Ovary (tissue), 9 donors: ENCODE measurements around the gene PRSS8. TPM values are rescaled to one million over a fixed set of nuclear protein-coding genes. Genes with fewer than 3 reads are reported as not detected.

Source experiments
- DNase-seq, 5 donors: peaks; one replicate each; pipeline ENCODE4 v3.0.0-alpha.2; 2019 to 2020
- H3K27ac ChIP-seq, 2 donors: fragments of 200-600 bp; one replicate each; pipeline versions ENCODE4 v1.5.1 to v1.8.0; 2019 to 2022
- H3K27me3 ChIP-seq: fragments of 200-600 bp; one replicate; pipeline ENCODE4 v1.8.0; 2022
- H3K36me3 ChIP-seq: fragments of 200-600 bp; sonication (generic); one replicate; pipeline ENCODE4 v1.5.1; 2019
- H3K4me1 ChIP-seq: one replicate; pipeline ENCODE4 v1.8.1; 2013; ENCODE audit warnings: mild to moderate bottlenecking, moderate library complexity; ENCODE audit not compliant: insufficient read depth
- H3K4me3 ChIP-seq: fragments of 200-600 bp; sonication (generic); one replicate; pipeline ENCODE4 v1.5.1; 2017
- H3K9me3 ChIP-seq, 2 donors: fragments of 200-600 bp in 1 of 2; sonication (generic) in 1 of 2; one replicate each; pipeline versions ENCODE4 v1.5.1 to v1.8.1; 2013 to 2019; ENCODE audit warnings: mild to moderate bottlenecking in 1 of 2, moderate library complexity in 1 of 2
- EP300 ChIP-seq: sonication (generic); formaldehyde crosslinking; IDR thresholded peaks from one replicate; pipeline ENCODE4 v1.6.1; 2017; ENCODE audit warnings: antibody characterized with exemption
- POLR2A ChIP-seq: fragments of 450-650 bp; IDR thresholded peaks from one replicate; pipeline ENCODE4 v1.6.1; 2017; ENCODE audit warnings: antibody characterized with exemption, mild to moderate bottlenecking, moderate library complexity
- WGBS, 3 donors: extraction: QIAGEN DNeasy Blood & Tissue Kit in 1 of 3; methylation state at CpG; one replicate each; pipeline versions ENCODE4 v1.1.5 to v1.1.7; 2013 to 2017; 5-methylcytosine and 5-hydroxymethylcytosine counted together
- intact Hi-C, 4 donors: fragments of 100-400 bp; cut with DNase I; formaldehyde crosslinking; loops; one replicate each; pipeline versions ENCODE4 v1.11.0 to v1.15.1; 2022 to 2023
- polyA plus RNA-seq, 2 donors: library from polyadenylated mRNA; stranded (reverse); fragments of 200-250 nt in 1 of 2; fragments of 350-450 nt in 1 of 2; fragmentation: Illumina TruSeq in 1 of 2; extraction: RNeasy Lipid Tissue Mini Kit (QIAGEN cat#74804) in 1 of 2; gene quantifications; one replicate each; pipeline ENCODE4 v1.2.3, GENCODE V29; 2013 to 2014
- total RNA-seq, 7 donors: library from RNA; depleted of rRNA in 2 of 7; stranded (reverse); fragments of >200 nt in 2 of 7; fragmentation: NEBNext Ultra II Directional in 3 of 7; extraction: Animal tissue kit (Norgen Biotek cat#: 25700) in 3 of 7; gene quantifications; one replicate each; pipeline versions ENCODE4 v1.1.0 to v1.2.4, GENCODE V29; 2016 to 2023
- TF ChIP-seq, protein P1 (sequence below), 3 donors: fragments of 450-650 bp in 2 of 3; fragments of 200-600 bp in 1 of 3; IDR thresholded peaks; one replicate each; pipeline versions ENCODE4 v1.5.1 to v1.8.0; 2016 to 2022; ENCODE audit warnings: antibody characterized with exemption in 3 of 3, mild to moderate bottlenecking in 1 of 3
- donor health status: DM: no; HTN: no; CAD: no; lungs with moderate emphysema.
- donor health status: DM: no; HTN: no; CAD: no.
- donor health status: Bipolar disorder and iron deficiency.
- donor health status: DM: yes; HTN: yes; CAD: no.
- donor health status: DM: no; HTN: no; CAD: no.
- donor health status: DM: yes; HTN: yes; CAD: no.

The PRSS8 gene
- total and polyA plus RNA-seq, 9 donors, result 0.05 to 47.0 (median 1.9) TPM; not detected in 3

DNA sequence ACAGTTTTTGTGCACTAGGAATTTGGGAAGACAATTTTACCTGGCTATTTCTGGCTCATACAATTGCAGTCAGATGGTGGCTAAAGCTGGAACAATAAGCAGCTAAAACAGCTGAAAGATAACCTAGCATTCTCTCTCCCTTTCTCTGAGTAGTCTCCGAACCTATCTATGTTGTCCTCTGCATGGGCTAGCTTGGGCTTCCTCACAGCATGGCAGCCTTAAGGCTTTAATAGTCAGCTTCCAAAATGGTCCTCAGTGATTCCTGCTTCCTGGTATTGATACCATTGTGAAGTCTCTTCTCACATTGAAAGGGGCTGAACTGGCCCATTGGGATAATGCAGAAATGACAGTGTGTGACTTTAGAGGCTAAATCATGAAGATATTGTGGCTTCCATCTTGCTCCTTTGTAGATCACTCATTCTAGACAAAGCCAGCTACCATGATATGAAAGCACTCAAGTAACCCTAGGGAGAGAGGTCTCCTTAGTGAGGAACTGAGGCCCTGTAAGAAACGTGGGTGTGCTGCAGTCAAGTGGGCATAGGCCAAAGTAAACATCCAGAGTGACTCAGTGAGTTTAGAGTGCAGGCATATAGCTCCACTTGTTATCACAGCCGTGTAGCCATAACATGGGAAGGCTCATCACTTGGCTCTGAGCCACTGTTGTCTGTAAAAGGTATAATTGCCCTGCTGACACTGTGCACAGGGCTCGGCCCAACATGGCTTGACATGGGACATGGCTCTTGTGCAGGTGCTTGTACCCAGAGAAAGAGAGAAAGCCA, 35.5 kb downstream of the PRSS8 start:
- WGBS, 3 donors, result 38 to 56% (median 38%) methylated on average over 4 of the region's 4 CpGs
- TF ChIP-seq EP300 (no peak), POLR2A (no peak)
- TF ChIP-seq, protein P1, sequence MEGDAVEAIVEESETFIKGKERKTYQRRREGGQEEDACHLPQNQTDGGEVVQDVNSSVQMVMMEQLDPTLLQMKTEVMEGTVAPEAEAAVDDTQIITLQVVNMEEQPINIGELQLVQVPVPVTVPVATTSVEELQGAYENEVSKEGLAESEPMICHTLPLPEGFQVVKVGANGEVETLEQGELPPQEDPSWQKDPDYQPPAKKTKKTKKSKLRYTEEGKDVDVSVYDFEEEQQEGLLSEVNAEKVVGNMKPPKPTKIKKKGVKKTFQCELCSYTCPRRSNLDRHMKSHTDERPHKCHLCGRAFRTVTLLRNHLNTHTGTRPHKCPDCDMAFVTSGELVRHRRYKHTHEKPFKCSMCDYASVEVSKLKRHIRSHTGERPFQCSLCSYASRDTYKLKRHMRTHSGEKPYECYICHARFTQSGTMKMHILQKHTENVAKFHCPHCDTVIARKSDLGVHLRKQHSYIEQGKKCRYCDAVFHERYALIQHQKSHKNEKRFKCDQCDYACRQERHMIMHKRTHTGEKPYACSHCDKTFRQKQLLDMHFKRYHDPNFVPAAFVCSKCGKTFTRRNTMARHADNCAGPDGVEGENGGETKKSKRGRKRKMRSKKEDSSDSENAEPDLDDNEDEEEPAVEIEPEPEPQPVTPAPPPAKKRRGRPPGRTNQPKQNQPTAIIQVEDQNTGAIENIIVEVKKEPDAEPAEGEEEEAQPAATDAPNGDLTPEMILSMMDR (IDR thresholded peaks at IDR 0.05), result no peak
- H3K27ac ChIP-seq, result no peak overlapping the region
- no peaks in the 10 kb centered on the region for H3K27me3 ChIP-seq
- no peaks in the 10 kb centered on the region for H3K9me3 ChIP-seq
- H3K4me3 ChIP-seq, result no peak overlapping the region
- H3K4me1 ChIP-seq, result no peaks in the 10 kb centered on the region
- DNase-seq, result peak in 1 of 5 donors; percentile 9
- H3K36me3 ChIP-seq, result no peaks in the 10 kb centered on the region
- intact Hi-C loops, result no loop called here

DNA sequence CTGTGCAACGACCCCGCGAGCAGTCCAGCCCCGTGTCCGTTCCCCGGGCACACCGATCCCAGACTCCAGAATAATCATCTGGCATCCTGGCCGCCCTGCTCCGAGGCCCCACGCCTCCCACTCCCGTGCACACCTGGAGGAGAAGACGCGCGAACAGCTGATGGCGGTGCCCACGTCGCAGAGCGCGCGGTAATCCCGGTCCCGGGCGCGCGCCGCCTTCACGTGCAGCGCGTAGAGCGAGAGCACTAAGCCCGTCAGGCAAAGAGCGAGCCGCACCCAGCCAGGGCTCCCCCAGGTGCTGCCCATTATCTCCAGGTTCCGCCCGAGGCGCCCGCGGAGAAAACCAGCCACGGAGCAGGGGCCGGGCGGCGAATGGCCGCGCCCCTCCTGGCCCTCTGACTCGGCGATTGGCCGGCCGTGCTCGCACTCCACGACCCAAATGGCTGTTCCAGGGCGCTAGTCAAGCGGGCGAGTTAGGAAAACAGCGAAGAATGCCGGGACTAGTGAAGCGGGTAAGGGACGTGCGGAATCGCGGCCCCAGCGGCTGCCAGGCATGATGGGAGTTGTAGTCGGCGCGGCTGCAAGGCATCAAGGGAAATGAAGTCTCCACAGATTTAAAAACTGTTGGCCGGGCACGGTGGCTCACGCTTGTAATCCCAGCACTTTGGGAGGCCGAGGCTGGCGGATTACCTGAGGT, 41.0 kb downstream of the PRSS8 start, which contains the start of gene VKORC1:
VKORC1 (minus strand) TSS at position 374 of the 697 bp plus-strand sequence; CDS start at position 306, 68 bp downstream.
- 0 to 1% (median 0%) methylated on average over 50 to 69 of the region's 69 CpGs for WGBS, 3 donors
- no peaks in the 10 kb centered on the region for H3K27me3 ChIP-seq
- TF ChIP-seq, protein P1 (IDR thresholded peaks at IDR 0.05), result no peak
- peak within 1 kb of the TSS; percentile 60 for H3K4me3 ChIP-seq
- peaks cover 4% of the 10 kb centered on the region for H3K4me1 ChIP-seq
- DNase-seq, result peak; percentile 90 to 94 (median 93)
- H3K27ac ChIP-seq, result peak within 1 kb of the TSS in 1 of 2 donors; percentile 83
- no peaks in the 10 kb centered on the region for H3K36me3 ChIP-seq
- intact Hi-C loops, result no loop called here
- H3K9me3 ChIP-seq, result no peaks in the 10 kb centered on the region

DNA sequence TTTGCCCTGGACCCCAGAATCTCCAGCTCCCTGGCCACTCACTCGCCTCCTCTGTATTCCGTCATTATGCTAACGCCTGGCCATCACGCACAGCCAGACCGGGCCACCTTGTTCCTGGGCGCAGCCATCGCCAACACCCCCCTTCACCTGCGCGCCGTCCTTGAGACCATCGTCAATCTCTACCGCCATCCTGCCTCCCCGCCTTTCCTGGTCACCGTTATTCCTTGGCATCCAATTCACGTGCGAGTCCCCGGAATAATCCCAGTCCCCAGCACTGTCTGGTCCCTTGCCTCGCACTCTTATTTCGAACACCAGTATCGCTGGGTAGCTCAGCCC, 41.5 kb downstream of the PRSS8 start:
- no peaks in the 10 kb centered on the region for H3K27me3 ChIP-seq
- peaks cover 4% of the 10 kb centered on the region for H3K4me1 ChIP-seq
- intact Hi-C loops, result no loop called here
- 0 to 1% (median 0%) methylated on average over 20 of the region's 20 CpGs for WGBS, 3 donors
- H3K27ac ChIP-seq, result peak overlapping the region in 1 of 2 donors; percentile 83
- TF ChIP-seq, protein P1 (IDR thresholded peaks at IDR 0.05), result no peak
- TF ChIP-seq EP300 (no peak), POLR2A (no peak)
- no peaks in the 10 kb centered on the region for H3K36me3 ChIP-seq
- DNase-seq, result no peak
- H3K4me3 ChIP-seq, result peak overlapping the region; percentile 60
- no peaks in the 10 kb centered on the region for H3K9me3 ChIP-seq

DNA sequence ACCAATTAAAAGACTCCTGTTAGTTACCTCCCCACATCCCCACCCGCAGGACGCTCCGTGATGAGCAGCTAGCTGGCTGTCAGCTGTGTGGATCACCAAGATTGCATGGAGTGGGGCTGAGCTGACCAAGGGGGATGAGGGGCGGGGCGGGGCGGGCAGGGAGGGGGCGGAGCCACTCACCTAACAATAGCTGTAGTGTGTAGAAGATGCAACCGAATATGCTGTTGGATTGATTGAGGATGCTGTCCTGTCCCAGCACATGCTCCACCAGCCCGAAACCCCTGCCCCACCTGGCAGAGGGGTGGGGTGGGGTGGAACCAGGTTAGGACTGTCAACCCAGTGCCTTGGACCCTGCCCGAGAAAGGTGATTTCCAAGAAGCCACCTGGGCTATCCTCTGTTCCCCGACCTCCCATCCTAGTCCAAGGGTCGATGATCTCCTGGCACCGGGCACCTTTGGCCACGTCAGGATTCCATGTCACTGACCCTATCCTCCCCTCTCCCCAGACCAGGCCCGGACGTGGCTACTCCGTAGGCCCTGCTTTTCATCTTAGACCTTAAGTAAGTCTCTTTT, 42.3 kb downstream of the PRSS8 start:
- no peaks in the 10 kb centered on the region for H3K9me3 ChIP-seq
- no peaks in the 10 kb centered on the region for H3K27me3 ChIP-seq
- H3K27ac ChIP-seq, result no peak overlapping the region
- H3K36me3 ChIP-seq, result no peaks in the 10 kb centered on the region
- 22 to 31% (median 26%) methylated on average over 12 to 17 of the region's 17 CpGs for WGBS, 3 donors
- intact Hi-C loops, result no loop called here
- H3K4me1 ChIP-seq, result peaks cover 4% of the 10 kb centered on the region
- H3K4me3 ChIP-seq, result no peak overlapping the region
- peak in 1 of 5 donors; percentile 25 for DNase-seq
- TF ChIP-seq EP300 (no peak), POLR2A (no peak)
- TF ChIP-seq, protein P1 (IDR thresholded peaks at IDR 0.05), result no peak
